Panc1 (cell line): ENCODE data around the gene CYS1.

Experiments
- SIN3A ChIP-seq: IDR thresholded peaks from 2 replicates; pipeline ENCODE4 v1.6.1; 2012; ENCODE audit warnings: low read depth, mild to moderate bottlenecking, low read length, moderate library complexity, borderline replicate concordance; ENCODE audit not compliant: insufficient read depth
- TCF7L2 ChIP-seq: IDR thresholded peaks from 2 replicates; pipeline ENCODE4 v1.6.1; 2011; ENCODE audit warnings: mild to moderate bottlenecking, low read depth, low read length, inconsistent platforms
- TF ChIP-seq, protein P1 (sequence below): fragments of 450-650 bp; IDR thresholded peaks from 2 replicates; pipeline ENCODE4 v1.5.1; 2017; ENCODE audit warnings: mild to moderate bottlenecking
- TF ChIP-seq, protein P2 (sequence below), 2 experiments: IDR thresholded peaks; 2 replicates each; pipeline ENCODE4 v1.6.1; 2011 to 2012; ENCODE audit warnings: low read depth in 2 of 2, control low read depth in 1 of 2, low read length in 1 of 2, mild to moderate bottlenecking in 1 of 2, moderate library complexity in 1 of 2; ENCODE audit not compliant: insufficient read depth in 1 of 2

DNA sequence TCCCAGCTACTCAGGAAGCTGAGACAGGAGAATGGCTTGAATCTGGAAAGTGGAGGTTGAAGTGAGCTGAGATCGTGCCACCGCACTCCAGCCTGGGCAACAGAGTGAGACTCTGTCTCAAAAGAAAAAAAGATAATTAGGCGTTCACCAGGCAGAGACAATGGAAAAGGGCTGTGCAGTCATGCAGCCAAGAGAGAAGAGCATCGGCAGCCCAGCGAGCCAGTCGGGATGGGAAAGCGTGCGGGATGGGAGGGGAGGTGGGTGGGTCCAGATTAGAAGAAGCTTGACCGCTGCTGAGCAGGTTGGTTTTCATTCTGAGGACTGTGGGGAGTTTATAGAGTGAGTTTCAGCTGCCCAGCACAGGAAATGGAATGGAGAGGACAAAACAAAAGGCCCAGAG, 15.0 kb upstream of the CYS1 start:
- TF ChIP-seq, protein P1, sequence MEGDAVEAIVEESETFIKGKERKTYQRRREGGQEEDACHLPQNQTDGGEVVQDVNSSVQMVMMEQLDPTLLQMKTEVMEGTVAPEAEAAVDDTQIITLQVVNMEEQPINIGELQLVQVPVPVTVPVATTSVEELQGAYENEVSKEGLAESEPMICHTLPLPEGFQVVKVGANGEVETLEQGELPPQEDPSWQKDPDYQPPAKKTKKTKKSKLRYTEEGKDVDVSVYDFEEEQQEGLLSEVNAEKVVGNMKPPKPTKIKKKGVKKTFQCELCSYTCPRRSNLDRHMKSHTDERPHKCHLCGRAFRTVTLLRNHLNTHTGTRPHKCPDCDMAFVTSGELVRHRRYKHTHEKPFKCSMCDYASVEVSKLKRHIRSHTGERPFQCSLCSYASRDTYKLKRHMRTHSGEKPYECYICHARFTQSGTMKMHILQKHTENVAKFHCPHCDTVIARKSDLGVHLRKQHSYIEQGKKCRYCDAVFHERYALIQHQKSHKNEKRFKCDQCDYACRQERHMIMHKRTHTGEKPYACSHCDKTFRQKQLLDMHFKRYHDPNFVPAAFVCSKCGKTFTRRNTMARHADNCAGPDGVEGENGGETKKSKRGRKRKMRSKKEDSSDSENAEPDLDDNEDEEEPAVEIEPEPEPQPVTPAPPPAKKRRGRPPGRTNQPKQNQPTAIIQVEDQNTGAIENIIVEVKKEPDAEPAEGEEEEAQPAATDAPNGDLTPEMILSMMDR = no peak
- TF ChIP-seq, protein P2, sequence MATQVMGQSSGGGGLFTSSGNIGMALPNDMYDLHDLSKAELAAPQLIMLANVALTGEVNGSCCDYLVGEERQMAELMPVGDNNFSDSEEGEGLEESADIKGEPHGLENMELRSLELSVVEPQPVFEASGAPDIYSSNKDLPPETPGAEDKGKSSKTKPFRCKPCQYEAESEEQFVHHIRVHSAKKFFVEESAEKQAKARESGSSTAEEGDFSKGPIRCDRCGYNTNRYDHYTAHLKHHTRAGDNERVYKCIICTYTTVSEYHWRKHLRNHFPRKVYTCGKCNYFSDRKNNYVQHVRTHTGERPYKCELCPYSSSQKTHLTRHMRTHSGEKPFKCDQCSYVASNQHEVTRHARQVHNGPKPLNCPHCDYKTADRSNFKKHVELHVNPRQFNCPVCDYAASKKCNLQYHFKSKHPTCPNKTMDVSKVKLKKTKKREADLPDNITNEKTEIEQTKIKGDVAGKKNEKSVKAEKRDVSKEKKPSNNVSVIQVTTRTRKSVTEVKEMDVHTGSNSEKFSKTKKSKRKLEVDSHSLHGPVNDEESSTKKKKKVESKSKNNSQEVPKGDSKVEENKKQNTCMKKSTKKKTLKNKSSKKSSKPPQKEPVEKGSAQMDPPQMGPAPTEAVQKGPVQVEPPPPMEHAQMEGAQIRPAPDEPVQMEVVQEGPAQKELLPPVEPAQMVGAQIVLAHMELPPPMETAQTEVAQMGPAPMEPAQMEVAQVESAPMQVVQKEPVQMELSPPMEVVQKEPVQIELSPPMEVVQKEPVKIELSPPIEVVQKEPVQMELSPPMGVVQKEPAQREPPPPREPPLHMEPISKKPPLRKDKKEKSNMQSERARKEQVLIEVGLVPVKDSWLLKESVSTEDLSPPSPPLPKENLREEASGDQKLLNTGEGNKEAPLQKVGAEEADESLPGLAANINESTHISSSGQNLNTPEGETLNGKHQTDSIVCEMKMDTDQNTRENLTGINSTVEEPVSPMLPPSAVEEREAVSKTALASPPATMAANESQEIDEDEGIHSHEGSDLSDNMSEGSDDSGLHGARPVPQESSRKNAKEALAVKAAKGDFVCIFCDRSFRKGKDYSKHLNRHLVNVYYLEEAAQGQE (IDR thresholded peaks at IDR 0.05; ENCODE audit: insufficient read depth in 1 of 2, low read depth in 2 of 2, low read length in 1 of 2) = no peak
- TF ChIP-seq TCF7L2 (no peak), SIN3A (no peak)
